PC-3 (cell line): ENCODE data around the gene PGF.

Source experiments
- EZH2phosphoT487 ChIP-seq: fragments of 300-600 bp; sonication (generic); IDR thresholded peaks from 2 replicates; pipeline ENCODE4 v1.6.1; 2018; ENCODE audit warnings: mild to moderate bottlenecking, antibody characterized with exemption, low read length, borderline replicate concordance
- TF ChIP-seq, protein P1 (sequence below): fragments of 300-600 bp; sonication (generic); conservative IDR thresholded peaks from 2 replicates; pipeline ENCODE4 v1.5.1; 2017; ENCODE audit warnings: antibody characterized with exemption, low read depth, mild to moderate bottlenecking, low read length

DNA sequence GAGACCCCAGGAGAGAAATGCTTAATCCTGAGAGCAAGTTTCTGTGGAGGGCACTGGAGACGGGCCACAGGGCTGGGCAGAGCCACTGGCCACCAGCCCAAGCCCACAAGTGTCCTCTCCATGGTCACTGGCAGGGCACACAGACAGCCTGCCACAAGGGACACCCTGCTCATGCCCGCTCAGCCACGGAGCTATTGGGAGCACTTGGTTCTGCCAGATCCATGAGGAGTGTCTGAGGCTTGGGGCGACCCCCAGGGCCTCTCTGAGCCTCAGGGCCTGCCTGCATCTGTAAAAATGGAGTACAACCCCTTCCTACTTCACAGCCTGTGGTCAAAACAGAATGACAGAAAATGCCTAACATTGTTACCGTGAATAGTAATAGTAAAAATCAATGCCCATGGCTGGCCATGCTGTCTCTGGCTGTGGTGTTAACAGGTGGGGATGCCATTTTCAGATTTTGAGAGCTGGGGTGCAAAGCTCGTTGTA is 3.2 kb downstream of the PGF start:
- no peak for TF ChIP-seq EZH2phosphoT487
- TF ChIP-seq, protein P1, sequence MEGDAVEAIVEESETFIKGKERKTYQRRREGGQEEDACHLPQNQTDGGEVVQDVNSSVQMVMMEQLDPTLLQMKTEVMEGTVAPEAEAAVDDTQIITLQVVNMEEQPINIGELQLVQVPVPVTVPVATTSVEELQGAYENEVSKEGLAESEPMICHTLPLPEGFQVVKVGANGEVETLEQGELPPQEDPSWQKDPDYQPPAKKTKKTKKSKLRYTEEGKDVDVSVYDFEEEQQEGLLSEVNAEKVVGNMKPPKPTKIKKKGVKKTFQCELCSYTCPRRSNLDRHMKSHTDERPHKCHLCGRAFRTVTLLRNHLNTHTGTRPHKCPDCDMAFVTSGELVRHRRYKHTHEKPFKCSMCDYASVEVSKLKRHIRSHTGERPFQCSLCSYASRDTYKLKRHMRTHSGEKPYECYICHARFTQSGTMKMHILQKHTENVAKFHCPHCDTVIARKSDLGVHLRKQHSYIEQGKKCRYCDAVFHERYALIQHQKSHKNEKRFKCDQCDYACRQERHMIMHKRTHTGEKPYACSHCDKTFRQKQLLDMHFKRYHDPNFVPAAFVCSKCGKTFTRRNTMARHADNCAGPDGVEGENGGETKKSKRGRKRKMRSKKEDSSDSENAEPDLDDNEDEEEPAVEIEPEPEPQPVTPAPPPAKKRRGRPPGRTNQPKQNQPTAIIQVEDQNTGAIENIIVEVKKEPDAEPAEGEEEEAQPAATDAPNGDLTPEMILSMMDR, result no peak
